Neuron (in vitro differentiated cells): ENCODE measurements around the gene LBH.
"Not testable (repeated sequence)": the region's sequence is repeated elsewhere in the genome, so short reads cannot be mapped to it uniquely, and the experiment has no call there.

Experiments
- H2AFZ ChIP-seq: one replicate; pipeline ENCODE4 v1.6.1; 2013; ENCODE audit warnings: low read depth, mild to moderate bottlenecking, inconsistent platforms, low read length, moderate library complexity
- H3K27me3 ChIP-seq: one replicate; pipeline ENCODE4 v1.6.1; 2013; ENCODE audit warnings: low read length; ENCODE audit not compliant: insufficient read depth
- H3K36me3 ChIP-seq: one replicate; pipeline ENCODE4 v1.6.1; 2013; ENCODE audit warnings: low read length; ENCODE audit not compliant: insufficient read depth
- H3K4me1 ChIP-seq: one replicate; pipeline ENCODE4 v1.6.1; 2013; ENCODE audit warnings: low read length; ENCODE audit not compliant: insufficient read depth
- H3K4me3 ChIP-seq: 2 replicates; pipeline ENCODE4 v1.5.1; 2013; ENCODE audit warnings: mild to moderate bottlenecking, low read length, moderate library complexity
- H3K9me3 ChIP-seq: one replicate; pipeline ENCODE4 v1.6.1; 2013; ENCODE audit warnings: low read length

LBH gene

GRCh38 chr2:30259827-30260679 is 28.7 kb downstream of the LBH start:
- Histone ChIP-seq H3K4me1 (no peaks in the 10 kb centered on the region), H3K9me3 (no peaks in the 10 kb centered on the region), H3K36me3 (peaks cover 8% of the 10 kb centered on the region), H3K4me3 (no peak overlapping the region), H3K27me3 (no peaks in the 10 kb centered on the region), H2AFZ (no peak overlapping the region)

- Histone ChIP-seq H3K36me3 (peaks cover 8% of the 10 kb centered on the region), H3K4me1 (no peaks in the 10 kb centered on the region), H2AFZ (no peak overlapping the region), H3K27me3 (no peaks in the 10 kb centered on the region), H3K4me3 (no peak overlapping the region), H3K9me3 (no peaks in the 10 kb centered on the region)
These were observed 29.6 kb downstream of the LBH start for GRCh38 chr2:30260941-30261340.

GRCh38 chr2:30261695-30262211 is 30.4 kb downstream of the LBH start:
- H2AFZ ChIP-seq, result no peak overlapping the region
- no peaks in the 10 kb centered on the region for H3K27me3 ChIP-seq
- no peaks in the 10 kb centered on the region for H3K4me1 ChIP-seq
- peaks cover 8% of the 10 kb centered on the region for H3K36me3 ChIP-seq
- H3K9me3 ChIP-seq, result no peaks in the 10 kb centered on the region
- no peak overlapping the region for H3K4me3 ChIP-seq

- Histone ChIP-seq H3K36me3 (peaks cover 8% of the 10 kb centered on the region), H3K9me3 (no peaks in the 10 kb centered on the region), H3K4me1 (no peaks in the 10 kb centered on the region), H2AFZ (no peak overlapping the region), H3K27me3 (no peaks in the 10 kb centered on the region), H3K4me3 (no peak overlapping the region)
These were observed 31.5 kb downstream of the LBH start for GRCh38 chr2:30262716-30263309.

- H3K4me1 ChIP-seq, result no peaks in the 10 kb centered on the region
These were observed 32.9 kb downstream of the LBH start for GRCh38 chr2:30264274-30264673.

GRCh38 chr2:30265052-30266015 is 34.0 kb downstream of the LBH start:
- no peak overlapping the region for H3K4me3 ChIP-seq
- no peak overlapping the region for H2AFZ ChIP-seq
- H3K9me3 ChIP-seq, result no peaks in the 10 kb centered on the region
- H3K36me3 ChIP-seq, result no peaks in the 10 kb centered on the region
- no peaks in the 10 kb centered on the region for H3K27me3 ChIP-seq
- H3K4me1 ChIP-seq, result no peaks in the 10 kb centered on the region

More at GRCh38 chr2:30264274-30264673, 32.9 kb downstream of the LBH start:
- H3K27me3 ChIP-seq, result no peaks in the 10 kb centered on the region
- no peak overlapping the region for H3K4me3 ChIP-seq
- H3K9me3 ChIP-seq, result no peaks in the 10 kb centered on the region
- no peak overlapping the region for H2AFZ ChIP-seq
- H3K36me3 ChIP-seq, result no peaks in the 10 kb centered on the region

- no peak overlapping the region for H3K4me3 ChIP-seq
- no peaks in the 10 kb centered on the region for H3K27me3 ChIP-seq
- H3K36me3 ChIP-seq, result no peaks in the 10 kb centered on the region
These were observed 34.8 kb downstream of the LBH start for GRCh38 chr2:30266051-30266621.

GRCh38 chr2:30266705-30267104 is 35.4 kb downstream of the LBH start:
- Histone ChIP-seq H3K9me3 (no peaks in the 10 kb centered on the region), H3K4me3 (no peak overlapping the region), H3K36me3 (no peaks in the 10 kb centered on the region), H2AFZ (no peak overlapping the region), H3K4me1 (no peaks in the 10 kb centered on the region), H3K27me3 (no peaks in the 10 kb centered on the region)

More at GRCh38 chr2:30266051-30266621, 34.8 kb downstream of the LBH start:
- Histone ChIP-seq H2AFZ (no peak overlapping the region), H3K9me3 (no peaks in the 10 kb centered on the region), H3K4me1 (no peaks in the 10 kb centered on the region)

GRCh38 chr2:30267161-30267975 is 36.0 kb downstream of the LBH start:
- no peaks in the 10 kb centered on the region for H3K27me3 ChIP-seq
- no peak overlapping the region for H2AFZ ChIP-seq
- no peaks in the 10 kb centered on the region for H3K9me3 ChIP-seq
- no peaks in the 10 kb centered on the region for H3K36me3 ChIP-seq
- no peak overlapping the region for H3K4me3 ChIP-seq
- no peaks in the 10 kb centered on the region for H3K4me1 ChIP-seq

GRCh38 chr2:30268296-30268871 is 37.0 kb downstream of the LBH start:
- Histone ChIP-seq H3K27me3 (no peaks in the 10 kb centered on the region), H2AFZ (no peak overlapping the region), H3K36me3 (no peaks in the 10 kb centered on the region), H3K9me3 (no peaks in the 10 kb centered on the region), H3K4me3 (no peak overlapping the region), H3K4me1 (no peaks in the 10 kb centered on the region)

- H3K27me3 ChIP-seq, H3K4me3 ChIP-seq: not testable (repeated sequence)
These were observed 37.9 kb downstream of the LBH start for GRCh38 chr2:30269114-30269770.

More at GRCh38 chr2:30269114-30269770, 37.9 kb downstream of the LBH start:
- not testable (repeated sequence) for H2AFZ ChIP-seq, H3K4me1 ChIP-seq, H3K36me3 ChIP-seq, H3K9me3 ChIP-seq
